ENCODE data around the gene SIRT7.

DNA sequence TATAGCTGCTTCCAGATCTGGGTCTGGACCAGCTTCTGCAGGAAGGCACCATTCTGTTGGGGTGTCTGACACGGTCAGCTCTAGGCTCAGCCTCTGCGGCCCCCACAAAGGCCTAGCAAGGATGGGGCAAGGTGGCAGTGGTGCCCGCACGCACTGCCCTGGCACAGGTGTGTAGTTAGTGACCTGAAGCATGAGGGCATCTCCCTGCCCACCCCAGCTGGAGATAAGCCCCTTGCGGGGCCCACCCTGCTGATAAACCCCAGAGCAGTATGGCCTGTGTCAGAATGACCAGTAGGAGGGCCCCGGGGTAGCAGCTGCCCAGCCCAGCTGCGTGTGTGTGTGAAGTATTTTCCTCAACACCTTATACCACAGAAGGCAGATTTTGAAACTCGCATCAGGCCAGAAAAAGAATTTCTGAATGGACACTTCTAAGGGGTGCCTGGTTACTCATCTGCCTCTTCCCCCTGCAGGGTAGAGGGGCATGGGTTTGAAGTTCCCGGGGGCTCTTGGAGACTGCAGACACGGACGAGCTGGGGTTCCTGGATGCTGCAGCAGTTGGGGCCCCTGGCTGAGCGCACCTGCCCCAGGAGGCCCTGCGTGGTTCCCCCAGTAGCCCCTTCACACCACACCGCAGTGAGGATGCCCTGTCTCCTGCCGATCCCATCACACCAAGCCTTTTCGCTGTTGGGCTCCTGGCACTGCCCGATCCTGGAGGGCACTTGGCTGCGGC is 51.4 kb downstream of the SIRT7 start:
- TF ChIP-seq POLR2A (IDR thresholded peaks at IDR 0.05), result no peak
- TF ChIP-seq, protein P1, sequence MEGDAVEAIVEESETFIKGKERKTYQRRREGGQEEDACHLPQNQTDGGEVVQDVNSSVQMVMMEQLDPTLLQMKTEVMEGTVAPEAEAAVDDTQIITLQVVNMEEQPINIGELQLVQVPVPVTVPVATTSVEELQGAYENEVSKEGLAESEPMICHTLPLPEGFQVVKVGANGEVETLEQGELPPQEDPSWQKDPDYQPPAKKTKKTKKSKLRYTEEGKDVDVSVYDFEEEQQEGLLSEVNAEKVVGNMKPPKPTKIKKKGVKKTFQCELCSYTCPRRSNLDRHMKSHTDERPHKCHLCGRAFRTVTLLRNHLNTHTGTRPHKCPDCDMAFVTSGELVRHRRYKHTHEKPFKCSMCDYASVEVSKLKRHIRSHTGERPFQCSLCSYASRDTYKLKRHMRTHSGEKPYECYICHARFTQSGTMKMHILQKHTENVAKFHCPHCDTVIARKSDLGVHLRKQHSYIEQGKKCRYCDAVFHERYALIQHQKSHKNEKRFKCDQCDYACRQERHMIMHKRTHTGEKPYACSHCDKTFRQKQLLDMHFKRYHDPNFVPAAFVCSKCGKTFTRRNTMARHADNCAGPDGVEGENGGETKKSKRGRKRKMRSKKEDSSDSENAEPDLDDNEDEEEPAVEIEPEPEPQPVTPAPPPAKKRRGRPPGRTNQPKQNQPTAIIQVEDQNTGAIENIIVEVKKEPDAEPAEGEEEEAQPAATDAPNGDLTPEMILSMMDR (IDR thresholded peaks at IDR 0.05), result no peak
